NCI-H226 (cell line): ENCODE results near the gene POLDIP2.
A peak's percentile ranks its signal among the peaks of the same experiment; 100 is the strongest.

Source experiments
- DNase-seq: peaks from one replicate; pipeline ENCODE4 v3.0.0-alpha.2; 2015

Gene POLDIP2

GRCh38 chr17:28388106-28388505, 30.8 kb upstream of the POLDIP2 start:
- no peak for DNase-seq

GRCh38 chr17:28386391-28386790, 29.1 kb upstream of the POLDIP2 start:
- DNase-seq = no peak

- no peak for DNase-seq
Measured at GRCh38 chr17:28385406-28385805, 28.1 kb upstream of the POLDIP2 start.

GRCh38 chr17:28385037-28385400, 27.7 kb upstream of the POLDIP2 start:
- no peak for DNase-seq

GRCh38 chr17:28384281-28385036, 27.1 kb upstream of the POLDIP2 start:
- DNase-seq = peak; percentile 65

GRCh38 chr17:28381141-28381825, 24.0 kb upstream of the POLDIP2 start:
- DNase-seq = no peak

GRCh38 chr17:28379814-28380801, 22.8 kb upstream of the POLDIP2 start:
- peak; percentile 98 for DNase-seq

- no peak for DNase-seq
Measured at GRCh38 chr17:28372945-28373274, 15.6 kb upstream of the POLDIP2 start.

- DNase-seq = no peak
Measured at GRCh38 chr17:28372203-28372944, 15.0 kb upstream of the POLDIP2 start.

- peak; percentile 94 for DNase-seq
Measured at GRCh38 chr17:28371245-28372202, 14.2 kb upstream of the POLDIP2 start, which contains the start of gene SARM1. SARM1 (plus strand) TSS chr17:28371694; CDS start chr17:28372033, 339 bp downstream.

- DNase-seq = no peak
Measured at GRCh38 chr17:28370744-28371103, 13.4 kb upstream of the POLDIP2 start.

- peak; percentile 99 for DNase-seq
Measured at GRCh38 chr17:28370035-28370743, 12.9 kb upstream of the POLDIP2 start, which contains the start of gene VTN. VTN (minus strand) TSS chr17:28370307; CDS start chr17:28370203, 104 bp downstream.

- DNase-seq = no peak
Measured at GRCh38 chr17:28369684-28370034, 12.3 kb upstream of the POLDIP2 start.

- no peak for DNase-seq
Measured at GRCh38 chr17:28368915-28369683, 11.8 kb upstream of the POLDIP2 start.

- no peak for DNase-seq
Measured at GRCh38 chr17:28368306-28368831, 11.0 kb upstream of the POLDIP2 start.

- DNase-seq = no peak
Measured at GRCh38 chr17:28367641-28368305, 10.4 kb upstream of the POLDIP2 start.

- no peak for DNase-seq
Measured at GRCh38 chr17:28366605-28367004, 9.3 kb upstream of the POLDIP2 start.

- no peak for DNase-seq
Measured at GRCh38 chr17:28365487-28365886, 8.2 kb upstream of the POLDIP2 start.
